ENCODE data around the gene DNAJC28.
"Not testable (repeated sequence)": the region's sequence is repeated elsewhere in the genome, so short reads cannot be mapped to it uniquely, and the experiment has no call there.

Gene DNAJC28

DNA sequence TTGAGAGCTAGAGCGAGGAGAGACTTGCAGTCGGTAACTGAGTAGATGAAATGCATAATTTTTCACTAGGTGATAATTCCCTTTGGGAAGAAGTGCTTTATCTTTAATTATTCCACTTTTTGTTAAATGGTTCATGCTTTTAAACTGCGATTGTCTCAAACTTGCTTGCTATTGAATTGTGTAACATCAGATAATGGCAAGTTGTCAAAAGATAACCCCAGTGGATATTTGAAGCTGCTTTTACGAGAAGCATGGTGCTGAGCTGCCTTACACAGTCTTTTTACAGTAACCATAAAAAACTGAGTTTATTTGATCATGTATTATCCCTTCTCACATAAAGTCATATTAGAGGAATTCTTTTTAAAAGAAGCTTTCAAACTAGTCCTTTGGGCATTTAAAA, 41.9 kb downstream of the DNAJC28 start:
- Histone ChIP-seq H3K79me1 (ENCODE audit: low read depth, low read length) (no peaks in the 10 kb centered on the region), H3K27ac (replicated peaks; ENCODE audit: low read length) (no peak overlapping the region), H3K18ac (ENCODE audit: low read length) (no peak overlapping the region), H3K23ac (ENCODE audit: low read depth, low read length, poor library complexity) (no peak overlapping the region), H3K4me3 (ENCODE audit: low read length in 2 of 2) (no peak overlapping the region), H2AFZ (ENCODE audit: low read length) (no peak overlapping the region), H3K14ac (ENCODE audit: low read length) (no peak overlapping the region), H4K91ac (ENCODE audit: low read depth, low read length, poor library complexity) (no peak overlapping the region), H3K4me1 (ENCODE audit: control insufficient read depth in 2 of 2, insufficient read depth in 1 of 2, low read depth in 1 of 2, low read length in 2 of 2) (no peaks in the 10 kb centered on the region), H4K8ac (ENCODE audit: low read depth, low read length) (no peak overlapping the region), H3K27me3 (ENCODE audit: control insufficient read depth in 3 of 3, insufficient read depth in 3 of 3, low read depth in 1 of 3, low read length in 3 of 3) (no peaks in the 10 kb centered on the region), H3K9me3 (replicated peaks in 1 of 2; ENCODE audit: control insufficient read depth in 2 of 2, insufficient read depth in 1 of 2, low read depth in 1 of 2, low read length in 2 of 2) (no peaks in the 10 kb centered on the region), H2AK5ac (ENCODE audit: low read depth, low read length) (no peak overlapping the region), H2BK120ac (ENCODE audit: low read depth, low read length) (no peak overlapping the region), H2BK15ac (ENCODE audit: low read length) (no peak overlapping the region), H3K4ac (ENCODE audit: low read length) (no peak overlapping the region), H2BK5ac (ENCODE audit: low read length) (no peak overlapping the region), H3K9ac (ENCODE audit: low read depth, low read length, poor library complexity) (no peak overlapping the region), H3K36me3 (replicated peaks in 1 of 2; ENCODE audit: control insufficient read depth in 2 of 2, insufficient read depth in 2 of 2, low read length in 2 of 2) (peaks cover 0 to 10% of the 10 kb centered on the region in 2 donors), H2BK12ac (ENCODE audit: low read length) (no peak overlapping the region), H3K4me2 (ENCODE audit: insufficient read depth, low read length, poor library complexity, severe bottlenecking) (no peak overlapping the region)
- DNase-seq (ENCODE audit: low spot score) = no peak
- WGBS, 2 donors (ENCODE audit: extremely low coverage in 2 of 2, insufficient read length in 2 of 2, insufficient replicate concordance in 1 of 2) = no CpG with 5 or more reads among the region's 4 CpGs

GRCh38 chr21:33446620-33447019, 44.9 kb downstream of the DNAJC28 start:
- not testable (repeated sequence) for DNase-seq (ENCODE audit: low spot score); H2AK5ac ChIP-seq (ENCODE audit: low read depth, low read length); H3K9me3 ChIP-seq (replicated peaks in 1 of 2; ENCODE audit: control insufficient read depth in 2 of 2, insufficient read depth in 1 of 2, low read depth in 1 of 2, low read length in 2 of 2); H3K23ac ChIP-seq (ENCODE audit: low read depth, low read length, poor library complexity); H3K4me1 ChIP-seq (ENCODE audit: control insufficient read depth in 2 of 2, insufficient read depth in 1 of 2, low read depth in 1 of 2, low read length in 2 of 2); H2BK12ac ChIP-seq (ENCODE audit: low read length); H3K14ac ChIP-seq (ENCODE audit: low read length); H2BK15ac ChIP-seq (ENCODE audit: low read length); H3K27me3 ChIP-seq (ENCODE audit: control insufficient read depth in 3 of 3, insufficient read depth in 3 of 3, low read depth in 1 of 3, low read length in 3 of 3); H3K79me1 ChIP-seq (ENCODE audit: low read depth, low read length); H3K36me3 ChIP-seq (replicated peaks in 1 of 2; ENCODE audit: control insufficient read depth in 2 of 2, insufficient read depth in 2 of 2, low read length in 2 of 2); H2BK5ac ChIP-seq (ENCODE audit: low read length); H3K9ac ChIP-seq (ENCODE audit: low read depth, low read length, poor library complexity); H3K4ac ChIP-seq (ENCODE audit: low read length); H3K4me3 ChIP-seq (ENCODE audit: low read length in 2 of 2); H3K4me2 ChIP-seq (ENCODE audit: insufficient read depth, low read length, poor library complexity, severe bottlenecking); H2AFZ ChIP-seq (ENCODE audit: low read length); H4K8ac ChIP-seq (ENCODE audit: low read depth, low read length); H3K18ac ChIP-seq (ENCODE audit: low read length); H4K91ac ChIP-seq (ENCODE audit: low read depth, low read length, poor library complexity); H3K27ac ChIP-seq (replicated peaks; ENCODE audit: low read length); H2BK120ac ChIP-seq (ENCODE audit: low read depth, low read length)
- no CpG with 5 or more reads among the region's 6 CpGs for WGBS, 2 donors (ENCODE audit: extremely low coverage in 2 of 2, insufficient read length in 2 of 2, insufficient replicate concordance in 1 of 2)

DNA sequence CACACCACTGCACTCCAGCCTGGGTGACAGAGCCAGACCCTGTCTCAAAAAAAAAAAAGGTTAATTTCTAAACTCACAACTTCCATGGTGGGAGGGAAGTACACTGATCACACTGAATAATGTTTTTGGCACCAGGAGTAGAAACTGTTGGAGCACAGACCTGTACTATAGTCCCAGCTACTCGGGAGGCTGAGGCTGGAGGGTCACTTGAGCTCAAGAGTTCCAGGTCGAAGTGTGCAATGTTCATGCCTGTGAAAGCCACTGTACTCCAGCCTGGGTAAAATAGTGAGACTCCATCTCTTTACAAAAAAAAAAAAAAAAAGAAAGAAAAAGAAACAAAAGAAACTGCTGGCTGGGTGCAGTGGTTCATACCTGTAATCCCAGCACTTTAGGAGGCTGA, 47.0 kb downstream of the DNAJC28 start:
- Histone ChIP-seq H3K4ac (ENCODE audit: low read length) (no peak overlapping the region), H4K91ac (ENCODE audit: low read depth, low read length, poor library complexity) (no peak overlapping the region), H2BK12ac (ENCODE audit: low read length) (no peak overlapping the region), H4K8ac (ENCODE audit: low read depth, low read length) (no peak overlapping the region), H3K9ac (ENCODE audit: low read depth, low read length, poor library complexity) (no peak overlapping the region), H3K9me3 (replicated peaks in 1 of 2; ENCODE audit: control insufficient read depth in 2 of 2, insufficient read depth in 1 of 2, low read depth in 1 of 2, low read length in 2 of 2) (no peaks in the 10 kb centered on the region), H2BK5ac (ENCODE audit: low read length) (no peak overlapping the region), H3K27me3 (ENCODE audit: control insufficient read depth in 3 of 3, insufficient read depth in 3 of 3, low read depth in 1 of 3, low read length in 3 of 3) (no peaks in the 10 kb centered on the region), H2AK5ac (ENCODE audit: low read depth, low read length) (no peak overlapping the region), H3K4me1 (ENCODE audit: control insufficient read depth in 2 of 2, insufficient read depth in 1 of 2, low read depth in 1 of 2, low read length in 2 of 2) (no peaks in the 10 kb centered on the region), H3K23ac (ENCODE audit: low read depth, low read length, poor library complexity) (no peak overlapping the region), H3K14ac (ENCODE audit: low read length) (no peak overlapping the region), H2AFZ (ENCODE audit: low read length) (no peak overlapping the region), H3K27ac (replicated peaks; ENCODE audit: low read length) (no peak overlapping the region), H3K4me2 (ENCODE audit: insufficient read depth, low read length, poor library complexity, severe bottlenecking) (no peak overlapping the region), H3K36me3 (replicated peaks in 1 of 2; ENCODE audit: control insufficient read depth in 2 of 2, insufficient read depth in 2 of 2, low read length in 2 of 2) (no peaks in the 10 kb centered on the region), H2BK120ac (ENCODE audit: low read depth, low read length) (no peak overlapping the region), H3K18ac (ENCODE audit: low read length) (no peak overlapping the region), H3K4me3 (ENCODE audit: low read length in 2 of 2) (no peak overlapping the region), H3K79me1 (ENCODE audit: low read depth, low read length) (no peaks in the 10 kb centered on the region), H2BK15ac (ENCODE audit: low read length) (no peak overlapping the region)
- WGBS, 2 donors (ENCODE audit: extremely low coverage in 2 of 2, insufficient read length in 2 of 2, insufficient replicate concordance in 1 of 2) = no CpG with 5 or more reads among the region's 2 CpGs
- DNase-seq (ENCODE audit: low spot score) = no peak

DNA sequence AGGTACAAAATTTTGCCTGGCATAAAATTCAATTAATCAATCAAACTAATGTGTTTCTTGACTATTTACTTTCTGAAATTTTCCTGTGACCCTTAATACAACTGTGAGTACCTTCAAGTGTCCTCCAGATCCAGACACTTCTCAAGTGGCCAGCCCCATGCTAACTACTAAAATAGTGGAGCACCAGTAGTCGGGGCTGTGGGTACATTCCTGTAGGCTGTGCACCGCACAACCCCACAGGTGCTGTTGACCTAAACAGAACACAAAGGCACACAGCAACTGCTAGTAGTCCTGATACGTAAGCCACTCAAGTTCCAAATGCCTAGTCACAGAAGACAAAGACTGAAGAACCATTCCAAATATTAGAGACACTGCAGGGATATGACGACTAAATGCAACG, 48.3 kb downstream of the DNAJC28 start:
- Histone ChIP-seq H3K4ac (ENCODE audit: low read length) (no peak overlapping the region), H2BK5ac (ENCODE audit: low read length) (no peak overlapping the region), H2BK120ac (ENCODE audit: low read depth, low read length) (no peak overlapping the region), H3K27me3 (ENCODE audit: control insufficient read depth in 3 of 3, insufficient read depth in 3 of 3, low read depth in 1 of 3, low read length in 3 of 3) (no peaks in the 10 kb centered on the region), H3K36me3 (replicated peaks in 1 of 2; ENCODE audit: control insufficient read depth in 2 of 2, insufficient read depth in 2 of 2, low read length in 2 of 2) (peaks cover 0 to 8% of the 10 kb centered on the region in 2 donors), H3K14ac (ENCODE audit: low read length) (no peak overlapping the region), H3K9me3 (replicated peaks in 1 of 2; ENCODE audit: control insufficient read depth in 2 of 2, insufficient read depth in 1 of 2, low read depth in 1 of 2, low read length in 2 of 2) (no peaks in the 10 kb centered on the region), H3K9ac (ENCODE audit: low read depth, low read length, poor library complexity) (no peak overlapping the region), H3K23ac (ENCODE audit: low read depth, low read length, poor library complexity) (no peak overlapping the region), H3K27ac (replicated peaks; ENCODE audit: low read length) (no peak overlapping the region), H4K91ac (ENCODE audit: low read depth, low read length, poor library complexity) (no peak overlapping the region), H3K4me3 (ENCODE audit: low read length in 2 of 2) (no peak overlapping the region), H3K4me1 (ENCODE audit: control insufficient read depth in 2 of 2, insufficient read depth in 1 of 2, low read depth in 1 of 2, low read length in 2 of 2) (no peaks in the 10 kb centered on the region), H2BK15ac (ENCODE audit: low read length) (no peak overlapping the region), H2AK5ac (ENCODE audit: low read depth, low read length) (no peak overlapping the region), H3K4me2 (ENCODE audit: insufficient read depth, low read length, poor library complexity, severe bottlenecking) (no peak overlapping the region), H2BK12ac (ENCODE audit: low read length) (no peak overlapping the region), H3K18ac (ENCODE audit: low read length) (no peak overlapping the region), H2AFZ (ENCODE audit: low read length) (no peak overlapping the region), H3K79me1 (ENCODE audit: low read depth, low read length) (no peaks in the 10 kb centered on the region), H4K8ac (ENCODE audit: low read depth, low read length) (no peak overlapping the region)
- no peak for DNase-seq (ENCODE audit: low spot score)
- no CpG with 5 or more reads among the region's 5 CpGs for WGBS, 2 donors (ENCODE audit: extremely low coverage in 2 of 2, insufficient read length in 2 of 2, insufficient replicate concordance in 1 of 2)
